IMR-90 (cell line): ENCODE results near the gene TMC1. TPM values are rescaled to one million over a fixed set of nuclear protein-coding genes. Genes with fewer than 3 reads are reported as not detected.

Experiments used
- ATAC-seq: fragments of 200-7000 bp; cut with Tn5 transposase; 2 replicates; pipeline ENCODE4 v1.9.1; 2020; ENCODE audit warnings: low read depth, mild to moderate bottlenecking, moderate library complexity
- BruUV-seq: library from RNA; stranded (reverse); fragments of 400-500 nt; replicated peaks from 2 replicates; lab custom pipeline; 2021; lab: Mats Ljungman, UMichigan
- CTCF ChIA-PET: fragments of 300-600 bp; formaldehyde crosslinking; extraction: SDS; loops from one replicate; lab custom pipeline; 2021; ENCODE audit warnings: antibody characterized with exemption; lab: Yijun Ruan, JAX
- POLR2A ChIA-PET: fragments of 300-600 bp; sonication (Branson Sonifier 250); formaldehyde crosslinking; loops from one replicate; lab custom pipeline; 2022; ENCODE audit warnings: antibody characterized with exemption; ENCODE audit not compliant: unreplicated experiment; lab: Charles Lee
- DNase-seq: peaks from one replicate; pipeline ENCODE4 v3.0.0; 2013
- H2AFZ ChIP-seq: replicated peaks from 2 replicates; pipeline ENCODE3; 2013; ENCODE audit warnings: low read length, mild to moderate bottlenecking; ENCODE audit not compliant: poor library complexity
- H2AK5ac ChIP-seq: 2 replicates; pipeline ENCODE4 v1.6.1; 2013; ENCODE audit warnings: low read depth, low read length, inconsistent platforms
- H2AK9ac ChIP-seq: replicated peaks from 2 replicates; pipeline ENCODE3; 2013; ENCODE audit warnings: mild to moderate bottlenecking, low read depth, low read length, moderate library complexity; ENCODE audit not compliant: poor library complexity
- H2BK120ac ChIP-seq: 2 replicates; pipeline ENCODE4 v1.6.1; 2013; ENCODE audit warnings: low read depth, low read length, inconsistent platforms
- H2BK15ac ChIP-seq: 3 replicates; pipeline ENCODE4 v1.6.1; 2013; ENCODE audit warnings: low read depth, low read length, inconsistent platforms
- H2BK20ac ChIP-seq: 2 replicates; pipeline ENCODE4 v1.6.1; 2013; ENCODE audit warnings: low read depth, mild to moderate bottlenecking, inconsistent platforms, low read length, moderate library complexity
- H2BK5ac ChIP-seq: 2 replicates; pipeline ENCODE4 v1.6.1; 2013; ENCODE audit warnings: mild to moderate bottlenecking, low read depth, low read length, inconsistent platforms; ENCODE audit not compliant: poor library complexity, severe bottlenecking
- H3K14ac ChIP-seq: replicated peaks from 2 replicates; pipeline ENCODE4 v1.6.1; 2013; ENCODE audit warnings: low read depth, low read length, inconsistent platforms
- H3K18ac ChIP-seq: 2 replicates; pipeline ENCODE4 v1.6.1; 2013; ENCODE audit warnings: low read depth, low read length, control low read depth
- H3K23ac ChIP-seq: 2 replicates; pipeline ENCODE4 v1.6.1; 2013; ENCODE audit warnings: low read depth, low read length, inconsistent platforms
- H3K27ac ChIP-seq: 2 replicates; pipeline ENCODE4 v1.5.1; 2013; ENCODE audit warnings: mild to moderate bottlenecking, control low read depth, low read length; ENCODE audit not compliant: insufficient read depth
- H3K27me3 ChIP-seq: 2 replicates; pipeline ENCODE4 v1.6.1; 2013; ENCODE audit warnings: low read length; ENCODE audit not compliant: control insufficient read depth, insufficient read depth
- H3K36me3 ChIP-seq: 2 replicates; pipeline ENCODE4 v1.6.1; 2013; ENCODE audit warnings: low read length, mixed read lengths; ENCODE audit not compliant: control insufficient read depth, insufficient read depth
- H3K4ac ChIP-seq: 2 replicates; pipeline ENCODE4 v1.6.1; 2013; ENCODE audit warnings: low read depth, low read length, inconsistent platforms
- H3K4me1 ChIP-seq: 2 replicates; pipeline ENCODE4 v1.6.1; 2013; ENCODE audit warnings: low read length, mixed read lengths; ENCODE audit not compliant: control insufficient read depth, insufficient read depth
- H3K4me2 ChIP-seq: 2 replicates; pipeline ENCODE4 v1.6.1; 2013; ENCODE audit warnings: low read depth, mild to moderate bottlenecking, control low read depth, low read length, moderate library complexity
- H3K4me3 ChIP-seq: 2 replicates; pipeline ENCODE4 v1.5.1; 2013; ENCODE audit warnings: low read depth, mild to moderate bottlenecking, control low read depth, low read length, moderate library complexity; ENCODE audit not compliant: insufficient read depth
- H3K56ac ChIP-seq: 2 replicates; pipeline ENCODE4 v1.6.1; 2013; ENCODE audit warnings: low read length, inconsistent platforms; ENCODE audit not compliant: insufficient read depth; ENCODE audit errors: extremely low read depth
- H3K79me1 ChIP-seq, 2 experiments: 2 replicates each; pipeline ENCODE4 v1.6.1; 2013; ENCODE audit warnings: low read length in 2 of 2, inconsistent platforms in 1 of 2, low read depth in 1 of 2
- H3K9ac ChIP-seq: 2 replicates; pipeline ENCODE4 v1.6.1; 2013; ENCODE audit warnings: low read depth, low read length, control low read depth
- H3K9me1 ChIP-seq: 2 replicates; pipeline ENCODE4 v1.6.1; 2013; ENCODE audit warnings: low read length, inconsistent platforms; ENCODE audit not compliant: insufficient read depth
- H3K9me3 ChIP-seq: 2 replicates; pipeline ENCODE4 v1.6.1; 2013; ENCODE audit warnings: low read length; ENCODE audit not compliant: control insufficient read depth, insufficient read depth
- H4K20me1 ChIP-seq: 2 replicates; pipeline ENCODE4 v1.6.1; 2013; ENCODE audit warnings: low read length, inconsistent platforms; ENCODE audit not compliant: insufficient read depth
- H4K5ac ChIP-seq: 2 replicates; pipeline ENCODE4 v1.6.1; 2013; ENCODE audit warnings: mild to moderate bottlenecking, low read depth, low read length, control low read depth
- H4K8ac ChIP-seq, 2 experiments: 2 replicates each; pipeline ENCODE4 v1.6.1; 2013; ENCODE audit warnings: low read depth in 2 of 2, low read length in 2 of 2, control low read depth in 1 of 2, inconsistent platforms in 1 of 2
- H4K91ac ChIP-seq: 2 replicates; pipeline ENCODE4 v1.6.1; 2013; ENCODE audit warnings: low read depth, low read length, inconsistent platforms; ENCODE audit not compliant: insufficient read depth
- BHLHE40 ChIP-seq: fragments of 150-350 bp; IDR thresholded peaks from 2 replicates; pipeline ENCODE4 v1.6.1; 2016; ENCODE audit warnings: mild to moderate bottlenecking, low read depth, low read length
- CHD1 ChIP-seq: IDR thresholded peaks from 2 replicates; pipeline ENCODE4 v1.6.1; 2012; ENCODE audit warnings: low read depth, low read length, improper control_type of control experiment
- CTCF ChIP-seq: conservative IDR thresholded peaks from 2 replicates; pipeline ENCODE4 v1.5.1; 2012; ENCODE audit warnings: mild to moderate bottlenecking, low read depth, low read length, improper control_type of control experiment
- ELK1 ChIP-seq: fragments of 150-350 bp; IDR thresholded peaks from 2 replicates; pipeline ENCODE4 v1.6.1; 2016; ENCODE audit warnings: low read depth, mild to moderate bottlenecking, low read length, moderate library complexity, borderline replicate concordance
- FOS ChIP-seq: fragments of 150-350 bp; IDR thresholded peaks from 2 replicates; pipeline ENCODE4 v1.6.1; 2016; ENCODE audit warnings: low read depth, low read length
- MAFK ChIP-seq: IDR thresholded peaks from 2 replicates; pipeline ENCODE4 v1.6.1; 2012; ENCODE audit warnings: low read depth, low read length, improper control_type of control experiment
- MAZ ChIP-seq: IDR thresholded peaks from 2 replicates; pipeline ENCODE4 v1.6.1; 2012; ENCODE audit warnings: low read depth, mild to moderate bottlenecking, low read length, improper control_type of control experiment, moderate library complexity, borderline replicate concordance
- MXI1 ChIP-seq: IDR thresholded peaks from 2 replicates; pipeline ENCODE4 v1.6.1; 2012; ENCODE audit warnings: low read depth, mild to moderate bottlenecking, low read length, moderate library complexity, borderline replicate concordance
- POLR2A ChIP-seq: IDR thresholded peaks from 2 replicates; pipeline ENCODE4 v1.6.1; 2012; ENCODE audit warnings: mild to moderate bottlenecking, low read depth, low read length
- RAD21 ChIP-seq: IDR thresholded peaks from 2 replicates; pipeline ENCODE4 v1.6.1; 2012; ENCODE audit warnings: low read length, improper control_type of control experiment
- RFX5 ChIP-seq: IDR thresholded peaks from 2 replicates; pipeline ENCODE4 v1.8.0; 2012; ENCODE audit warnings: low read depth, mild to moderate bottlenecking, low read length, moderate library complexity
- USF2 ChIP-seq: fragments of 150-350 bp; IDR thresholded peaks from 2 replicates; pipeline ENCODE4 v1.6.1; 2017; ENCODE audit warnings: mild to moderate bottlenecking, antibody characterized with exemption, low read length, low read depth
- WGBS, 2 experiments: methylation state at CpG; one replicate each; pipeline versions ENCODE4 v1.1.5 to v1.1.7; 2013; ENCODE audit warnings: missing lambda C conversion rate in 2 of 2; ENCODE audit not compliant: insufficient read length in 1 of 2; ENCODE audit errors: extremely low coverage in 2 of 2; 5-methylcytosine and 5-hydroxymethylcytosine counted together
- dilution Hi-C: fragments of 300-500 bp; cut with HindIII; formaldehyde crosslinking; loops from one replicate; pipeline ENCODE4 v1.14.3; 2018; ENCODE audit warnings: low sequenced_read_pairs; ENCODE audit not compliant: unreplicated experiment
- in situ Hi-C: fragments of 300-500 bp; cut with MboI; formaldehyde crosslinking; loops from 3 replicates; pipeline ENCODE4 v1.14.3; 2019; ENCODE audit warnings: low sequenced_read_pairs, inconsistent platforms, mixed read lengths
- intact Hi-C: fragments of 100-400 bp; cut with micrococcal nuclease; formaldehyde crosslinking; loops from 2 replicates; pipeline ENCODE4 v1.10.0; 2022
- polyA plus RNA-seq, 3 experiments: library from polyadenylated mRNA; depleted of rRNA; stranded (reverse); fragments of >200 nt; gene quantifications; 2 replicates each; pipeline ENCODE4 v1.2.3, GENCODE V29; 2012; ENCODE audit warnings: low replicate concordance in 1 of 3
- total RNA-seq: library from RNA; depleted of rRNA; stranded (reverse); fragments of >200 nt; gene quantifications from 2 replicates; pipeline ENCODE4 v1.2.3, GENCODE V29; 2012

TMC1 gene
- total and polyA plus RNA-seq, 2 of the 4 experiments (the other 2 are of a cell fraction): not detected

GRCh38 chr9:72794946-72795345, 273.5 kb downstream of the TMC1 start:
- H3K18ac ChIP-seq: no peak overlapping the region
- no peak overlapping the region for H2BK120ac ChIP-seq
- no peak overlapping the region for H2BK20ac ChIP-seq
- H3K4me1 ChIP-seq: no peaks in the 10 kb centered on the region
- intact Hi-C loops: no loop called here
- no peak for ATAC-seq
- BruUV-seq: no TSS peak
- POLR2A ChIA-PET: no interaction called here
- no peak overlapping the region for H3K56ac ChIP-seq
- no peaks in the 10 kb centered on the region for H3K9me3 ChIP-seq
- H3K27me3 ChIP-seq: no peaks in the 10 kb centered on the region
- no CpG with 5 or more reads among the region's 1 CpG for WGBS, 2 experiments
- H3K9ac ChIP-seq: no peak overlapping the region
- H3K14ac ChIP-seq: no peak overlapping the region
- no peak overlapping the region for H3K4me3 ChIP-seq
- H2AK9ac ChIP-seq: no peak overlapping the region
- H4K5ac ChIP-seq: no peak overlapping the region
- no peak overlapping the region for H3K27ac ChIP-seq
- no peak overlapping the region for H2AFZ ChIP-seq
- H4K20me1 ChIP-seq: no peaks in the 10 kb centered on the region
- H2AK5ac ChIP-seq: no peak overlapping the region
- no peaks in the 10 kb centered on the region for H3K9me1 ChIP-seq
- no peak overlapping the region for H2BK15ac ChIP-seq
- dilution Hi-C loops: no loop called here
- H4K91ac ChIP-seq: no peak overlapping the region
- H3K23ac ChIP-seq: no peak overlapping the region
- no peak overlapping the region for H3K4ac ChIP-seq
- H4K8ac ChIP-seq: no peak overlapping the region
- no peaks in the 10 kb centered on the region for H3K36me3 ChIP-seq
- in situ Hi-C loops: no loop called here
- TF ChIP-seq MXI1: no peak
- TF ChIP-seq FOS: no peak
- TF ChIP-seq CTCF: no peak
- no peak for TF ChIP-seq MAFK
- no peak for TF ChIP-seq BHLHE40
- TF ChIP-seq MAZ: no peak
- no peak for TF ChIP-seq CHD1
- TF ChIP-seq POLR2A: no peak
- TF ChIP-seq USF2: no peak
- TF ChIP-seq RFX5: no peak
- TF ChIP-seq RAD21: no peak
- no peak for TF ChIP-seq ELK1
- DNase-seq: no peak
- no peak overlapping the region for H2BK5ac ChIP-seq
- no peak overlapping the region for H3K4me2 ChIP-seq
- no peaks in the 10 kb centered on the region for H3K79me1 ChIP-seq
- CTCF ChIA-PET: no interaction called here
